NB4 (cell line): ENCODE results near the gene SPEF1.
"Not testable (repeated sequence)": the region's sequence is repeated elsewhere in the genome, so short reads cannot be mapped to it uniquely, and the experiment has no call there.

ENCODE experiments used
- DNase-seq: peaks from one replicate; pipeline ENCODE4 v3.0.0; 2010; ENCODE audit warnings: low read depth
- H3K4me3 ChIP-seq: one replicate; pipeline ENCODE4 v1.5.1; 2011; ENCODE audit warnings: mild to moderate bottlenecking, low read depth, low read length, moderate library complexity
- CTCF ChIP-seq: IDR thresholded peaks from one replicate; pipeline ENCODE4 v1.5.1; 2012; ENCODE audit warnings: low read depth, low read length
- MAX ChIP-seq: IDR thresholded peaks from 2 replicates; pipeline ENCODE4 v1.6.1; 2011; ENCODE audit warnings: low read depth, low read length
- MYC ChIP-seq: IDR thresholded peaks from 2 replicates; pipeline ENCODE4 v1.6.1; 2011; ENCODE audit warnings: low read depth, low read length
- POLR2A ChIP-seq: IDR thresholded peaks from 2 replicates; pipeline ENCODE4 v1.6.1; 2011; ENCODE audit warnings: mild to moderate bottlenecking; ENCODE audit not compliant: insufficient read length; ENCODE audit errors: extremely low read depth

SPEF1 gene

GRCh38 chr20:3781153-3781910 is at the start of gene SPEF1:
Gene SPEF1, minus strand, starts transcription at chr20:3781448. Its CDS starts 161 bp downstream, at chr20:3781287.
- peak within 1 kb of the TSS; percentile 57 for H3K4me3 ChIP-seq
- TF ChIP-seq POLR2A (no peak), MYC (no peak), MAX (no peak; the same call in 1 of the 2 replicates), CTCF (peak; percentile 77)
- DNase-seq = peak; percentile 94

GRCh38 chr20:3829891-3830290 is 48.6 kb upstream of the SPEF1 start:
- not testable (repeated sequence) for DNase-seq, H3K4me3 ChIP-seq

- no peak for TF ChIP-seq POLR2A
- no peak for TF ChIP-seq MAX
- TF ChIP-seq MYC = no peak
- no peak for DNase-seq
Measured at GRCh38 chr20:3828798-3829197, 47.5 kb upstream of the SPEF1 start.

GRCh38 chr20:3826420-3826819 is 45.2 kb upstream of the SPEF1 start:
- no peak overlapping the region for H3K4me3 ChIP-seq
- no peak for TF ChIP-seq POLR2A
- TF ChIP-seq MAX = no peak; the same call in 1 of the 2 replicates
- no peak for TF ChIP-seq MYC
- TF ChIP-seq CTCF = no peak
- DNase-seq = peak; percentile 91

More at GRCh38 chr20:3828798-3829197, 47.5 kb upstream of the SPEF1 start:
- no peak overlapping the region for H3K4me3 ChIP-seq

- no peak for DNase-seq
- H3K4me3 ChIP-seq = no peak overlapping the region
- TF ChIP-seq MAX = no peak
Measured at GRCh38 chr20:3825526-3825925, 44.3 kb upstream of the SPEF1 start.

GRCh38 chr20:3823881-3824280 is 42.6 kb upstream of the SPEF1 start:
- DNase-seq = no peak
- TF ChIP-seq MAX = no peak
- TF ChIP-seq CTCF = no peak
- no peak for TF ChIP-seq MYC
- TF ChIP-seq POLR2A = no peak
- H3K4me3 ChIP-seq = no peak overlapping the region

GRCh38 chr20:3821996-3822395 is 40.7 kb upstream of the SPEF1 start:
- TF ChIP-seq POLR2A (no peak), MYC (no peak), MAX (no peak), CTCF (no peak)
- no peak overlapping the region for H3K4me3 ChIP-seq

More at GRCh38 chr20:3821996-3822395, 40.7 kb upstream of the SPEF1 start:
- no peak for DNase-seq
